ENCODE results near the gene PARN. TPM values are rescaled to one million over a fixed set of nuclear protein-coding genes. Genes with fewer than 3 reads are reported as not detected.

PARN gene
- total and polyA plus RNA-seq, 7 donors = 10.3 to 20.9 (median 14.1) TPM

GRCh38 chr16:14465799-14466198 is 164.3 kb downstream of the PARN start:
- H3K4me1 ChIP-seq = no peaks in the 10 kb centered on the region
- intact Hi-C loops (cut with DNase I) = no loop called here
- no peaks in the 10 kb centered on the region for H3K36me3 ChIP-seq (ENCODE audit: insufficient read depth in 1 of 2, low read depth in 1 of 2)
- no peak overlapping the region for H3K27ac ChIP-seq
- ATAC-seq = no peak
- 96 to 98% (median 97%) methylated on average over 3 of the region's 3 CpGs for whole genome bisulfite sequencing, 3 donors
- H3K4me3 ChIP-seq = no peak overlapping the region
- TF ChIP-seq, protein P1, sequence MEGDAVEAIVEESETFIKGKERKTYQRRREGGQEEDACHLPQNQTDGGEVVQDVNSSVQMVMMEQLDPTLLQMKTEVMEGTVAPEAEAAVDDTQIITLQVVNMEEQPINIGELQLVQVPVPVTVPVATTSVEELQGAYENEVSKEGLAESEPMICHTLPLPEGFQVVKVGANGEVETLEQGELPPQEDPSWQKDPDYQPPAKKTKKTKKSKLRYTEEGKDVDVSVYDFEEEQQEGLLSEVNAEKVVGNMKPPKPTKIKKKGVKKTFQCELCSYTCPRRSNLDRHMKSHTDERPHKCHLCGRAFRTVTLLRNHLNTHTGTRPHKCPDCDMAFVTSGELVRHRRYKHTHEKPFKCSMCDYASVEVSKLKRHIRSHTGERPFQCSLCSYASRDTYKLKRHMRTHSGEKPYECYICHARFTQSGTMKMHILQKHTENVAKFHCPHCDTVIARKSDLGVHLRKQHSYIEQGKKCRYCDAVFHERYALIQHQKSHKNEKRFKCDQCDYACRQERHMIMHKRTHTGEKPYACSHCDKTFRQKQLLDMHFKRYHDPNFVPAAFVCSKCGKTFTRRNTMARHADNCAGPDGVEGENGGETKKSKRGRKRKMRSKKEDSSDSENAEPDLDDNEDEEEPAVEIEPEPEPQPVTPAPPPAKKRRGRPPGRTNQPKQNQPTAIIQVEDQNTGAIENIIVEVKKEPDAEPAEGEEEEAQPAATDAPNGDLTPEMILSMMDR (IDR thresholded peaks at IDR 0.05) = no peak
- no peaks in the 10 kb centered on the region for H3K27me3 ChIP-seq (ENCODE audit: insufficient read depth in 3 of 3, low read length in 2 of 3)
- DNase-seq = no peak
- peaks cover 10% of the 10 kb centered on the region for H3K9me3 ChIP-seq

DNA sequence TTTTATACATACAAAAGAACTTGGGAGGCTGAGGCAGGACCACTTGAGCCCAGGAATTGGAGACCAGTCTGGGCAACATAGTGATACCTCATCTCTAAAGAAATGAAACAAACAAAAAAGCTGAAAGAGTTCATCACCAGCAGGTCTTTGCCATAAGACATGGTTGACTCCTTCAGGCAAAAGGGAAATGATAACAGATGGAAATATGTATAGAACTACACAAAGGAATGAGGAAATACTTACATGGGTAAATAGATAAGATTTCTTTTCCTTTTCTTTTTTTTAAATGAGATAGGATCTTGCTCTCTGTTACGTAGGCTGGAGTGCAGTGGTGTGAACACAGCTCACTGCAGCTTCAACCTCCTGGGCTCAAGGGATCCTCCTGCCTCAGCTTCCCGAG is 165.3 kb downstream of the PARN start:
- H3K9me3 ChIP-seq = peaks cover 10% of the 10 kb centered on the region
- TF ChIP-seq, protein P1 (IDR thresholded peaks at IDR 0.05) = no peak
- no peaks in the 10 kb centered on the region for H3K36me3 ChIP-seq (ENCODE audit: insufficient read depth in 1 of 2, low read depth in 1 of 2)
- no peak overlapping the region for H3K4me3 ChIP-seq
- no peak for DNase-seq
- 96 to 100% (median 97%) methylated on average over 2 of the region's 2 CpGs for WGBS, 3 donors
- H3K4me1 ChIP-seq = no peaks in the 10 kb centered on the region
- intact Hi-C loops (cut with DNase I) = no loop called here
- H3K27ac ChIP-seq = no peak overlapping the region
- no peak for ATAC-seq
- no peaks in the 10 kb centered on the region for H3K27me3 ChIP-seq (ENCODE audit: insufficient read depth in 3 of 3, low read length in 2 of 3)

GRCh38 chr16:14464192-14464591 is 165.9 kb downstream of the PARN start:
- Histone ChIP-seq H3K4me3 (no peak overlapping the region), H3K4me1 (no peaks in the 10 kb centered on the region), H3K27me3 (ENCODE audit: insufficient read depth in 3 of 3, low read length in 2 of 3) (no peaks in the 10 kb centered on the region), H3K27ac (no peak overlapping the region), H3K36me3 (ENCODE audit: insufficient read depth in 1 of 2, low read depth in 1 of 2) (no peaks in the 10 kb centered on the region), H3K9me3 (peaks cover 10% of the 10 kb centered on the region)
- no peak for ATAC-seq
- no peak for DNase-seq
- TF ChIP-seq, protein P1 (IDR thresholded peaks at IDR 0.05) = no peak
- intact Hi-C loops (cut with DNase I) = no loop called here
- 97 to 99% (median 98%) methylated on average over 2 of the region's 2 CpGs for WGBS, 3 donors

GRCh38 chr16:14462811-14463210 is 167.2 kb downstream of the PARN start:
- no peak overlapping the region for H3K27ac ChIP-seq
- 92 to 96% (median 94%) methylated on average over 3 of the region's 3 CpGs for WGBS, 3 donors
- TF ChIP-seq, protein P1 (IDR thresholded peaks at IDR 0.05) = no peak
- no peaks in the 10 kb centered on the region for H3K36me3 ChIP-seq (ENCODE audit: insufficient read depth in 1 of 2, low read depth in 1 of 2)
- H3K4me1 ChIP-seq = peaks cover 11% of the 10 kb centered on the region
- no peak for ATAC-seq
- peaks cover 10% of the 10 kb centered on the region for H3K9me3 ChIP-seq
- H3K27me3 ChIP-seq (ENCODE audit: insufficient read depth in 3 of 3, low read length in 2 of 3) = no peaks in the 10 kb centered on the region
- H3K4me3 ChIP-seq = no peak overlapping the region
- no peak for DNase-seq
- intact Hi-C loops (cut with DNase I) = no loop called here

GRCh38 chr16:14460726-14461125 is 169.3 kb downstream of the PARN start:
- WGBS, 3 donors = 93 to 100% (median 95%) methylated on average over 1 of the region's 1 CpG
- no peak for ATAC-seq
- no peak for DNase-seq
- TF ChIP-seq, protein P1 (IDR thresholded peaks at IDR 0.05) = no peak
- Histone ChIP-seq H3K27ac (no peak overlapping the region), H3K27me3 (ENCODE audit: insufficient read depth in 3 of 3, low read length in 2 of 3) (no peaks in the 10 kb centered on the region), H3K36me3 (ENCODE audit: insufficient read depth in 1 of 2, low read depth in 1 of 2) (no peaks in the 10 kb centered on the region), H3K9me3 (peaks cover 10% of the 10 kb centered on the region), H3K4me3 (no peak overlapping the region), H3K4me1 (peaks cover 11% of the 10 kb centered on the region)
- intact Hi-C loops (cut with DNase I) = no loop called here

Measured in psoas muscle (tissue), 8 donors.